LNCaP clone FGC (cell line): ENCODE data around the gene SEMA4G.

ENCODE experiments used
- DNase-seq: peaks from one replicate; pipeline ENCODE4 v3.0.0-alpha.2; 2011; ENCODE audit warnings: low read depth
- H3K4me3 ChIP-seq: 2 replicates; pipeline ENCODE4 v1.5.1; 2011; ENCODE audit warnings: mild to moderate bottlenecking, low read depth, low read length, control low read depth
- TF ChIP-seq, protein P1 (sequence below): IDR thresholded peaks from 2 replicates; pipeline ENCODE4 v1.5.1; 2012; ENCODE audit warnings: mild to moderate bottlenecking; ENCODE audit not compliant: control insufficient read depth, insufficient read depth; ENCODE audit errors: extremely low read depth

Gene SEMA4G

DNA sequence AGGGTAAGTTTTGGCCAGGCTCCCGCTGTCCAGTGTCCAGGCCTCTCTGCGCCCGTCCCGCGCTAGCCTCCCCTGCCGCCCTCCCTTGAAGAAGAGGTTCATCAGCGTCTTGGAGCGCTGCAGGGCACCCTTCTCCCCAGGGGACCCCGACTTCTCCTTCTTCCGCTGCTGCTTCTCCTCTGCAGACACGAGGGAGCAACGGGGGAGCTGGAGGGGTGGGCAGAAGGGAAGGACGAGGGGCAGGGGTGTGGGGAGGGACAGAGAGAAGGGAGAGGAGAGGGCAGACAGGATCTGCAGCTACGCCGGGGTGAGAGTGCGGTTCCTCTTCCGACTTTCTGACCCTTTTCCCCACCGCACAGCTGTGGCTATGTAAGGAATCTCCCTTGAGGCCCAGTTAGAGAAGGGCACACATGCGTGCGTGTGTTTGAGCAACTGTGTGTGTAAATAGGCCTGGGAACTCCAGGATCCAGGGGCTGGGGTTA, 48.9 kb downstream of the SEMA4G start:
- H3K4me3 ChIP-seq, result no peak overlapping the region
- TF ChIP-seq, protein P1, sequence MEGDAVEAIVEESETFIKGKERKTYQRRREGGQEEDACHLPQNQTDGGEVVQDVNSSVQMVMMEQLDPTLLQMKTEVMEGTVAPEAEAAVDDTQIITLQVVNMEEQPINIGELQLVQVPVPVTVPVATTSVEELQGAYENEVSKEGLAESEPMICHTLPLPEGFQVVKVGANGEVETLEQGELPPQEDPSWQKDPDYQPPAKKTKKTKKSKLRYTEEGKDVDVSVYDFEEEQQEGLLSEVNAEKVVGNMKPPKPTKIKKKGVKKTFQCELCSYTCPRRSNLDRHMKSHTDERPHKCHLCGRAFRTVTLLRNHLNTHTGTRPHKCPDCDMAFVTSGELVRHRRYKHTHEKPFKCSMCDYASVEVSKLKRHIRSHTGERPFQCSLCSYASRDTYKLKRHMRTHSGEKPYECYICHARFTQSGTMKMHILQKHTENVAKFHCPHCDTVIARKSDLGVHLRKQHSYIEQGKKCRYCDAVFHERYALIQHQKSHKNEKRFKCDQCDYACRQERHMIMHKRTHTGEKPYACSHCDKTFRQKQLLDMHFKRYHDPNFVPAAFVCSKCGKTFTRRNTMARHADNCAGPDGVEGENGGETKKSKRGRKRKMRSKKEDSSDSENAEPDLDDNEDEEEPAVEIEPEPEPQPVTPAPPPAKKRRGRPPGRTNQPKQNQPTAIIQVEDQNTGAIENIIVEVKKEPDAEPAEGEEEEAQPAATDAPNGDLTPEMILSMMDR, result no peak
- no peak for DNase-seq

DNA sequence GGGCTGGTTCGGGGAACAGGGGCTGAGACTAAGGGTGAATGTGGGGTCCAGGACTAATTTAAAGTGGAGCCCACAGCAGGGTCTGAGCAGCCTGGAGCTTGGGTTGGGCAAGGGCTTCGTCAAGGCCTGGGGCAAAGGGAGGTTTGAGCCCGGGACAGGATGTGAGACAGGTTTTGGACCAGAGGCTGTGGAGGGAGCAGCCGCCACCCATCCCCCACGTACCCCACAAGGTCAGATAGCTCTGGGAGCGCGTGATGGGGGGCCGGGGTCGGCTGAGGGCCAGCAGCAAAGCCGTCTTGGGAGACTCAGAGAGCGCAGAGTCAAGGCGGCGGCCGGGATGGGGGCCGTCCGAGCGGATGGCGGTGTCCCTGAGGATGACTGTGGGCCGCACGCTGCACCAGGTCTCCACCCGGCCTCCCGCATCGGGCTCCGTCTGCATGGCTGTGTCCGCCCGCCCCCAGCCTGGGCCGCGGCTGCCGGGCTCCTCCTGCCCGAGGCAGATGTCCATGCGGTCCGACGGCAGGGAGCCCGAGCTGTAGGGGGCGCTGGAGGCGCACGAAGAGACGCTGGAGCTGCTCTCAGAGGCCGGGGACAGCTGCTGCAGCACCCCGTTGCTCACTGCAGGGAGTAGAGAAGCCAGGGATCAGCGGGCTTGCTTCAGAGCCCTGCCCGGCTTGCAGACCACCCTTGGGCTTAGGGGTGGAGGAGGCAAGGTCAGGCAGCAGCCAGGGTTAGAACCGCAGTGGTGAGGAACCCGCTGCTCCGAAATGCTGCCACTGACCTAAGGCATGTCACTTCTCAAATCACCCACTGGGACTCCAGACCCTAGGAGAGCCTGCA, 49.5 kb downstream of the SEMA4G start:
- H3K4me3 ChIP-seq, result no peak overlapping the region
- no peak for DNase-seq
- TF ChIP-seq, protein P1, result peak; percentile 57
